GM18526 (cell line): Measurements from ENCODE around the gene METTL26.
A peak's percentile ranks its signal among the peaks of the same experiment; 100 is the strongest.

Source experiments
- POLR2A ChIP-seq: IDR thresholded peaks from 3 replicates; pipeline ENCODE4 v1.6.1; 2011; ENCODE audit not compliant: insufficient read length; ENCODE audit errors: extremely low read depth

METTL26 gene

DNA sequence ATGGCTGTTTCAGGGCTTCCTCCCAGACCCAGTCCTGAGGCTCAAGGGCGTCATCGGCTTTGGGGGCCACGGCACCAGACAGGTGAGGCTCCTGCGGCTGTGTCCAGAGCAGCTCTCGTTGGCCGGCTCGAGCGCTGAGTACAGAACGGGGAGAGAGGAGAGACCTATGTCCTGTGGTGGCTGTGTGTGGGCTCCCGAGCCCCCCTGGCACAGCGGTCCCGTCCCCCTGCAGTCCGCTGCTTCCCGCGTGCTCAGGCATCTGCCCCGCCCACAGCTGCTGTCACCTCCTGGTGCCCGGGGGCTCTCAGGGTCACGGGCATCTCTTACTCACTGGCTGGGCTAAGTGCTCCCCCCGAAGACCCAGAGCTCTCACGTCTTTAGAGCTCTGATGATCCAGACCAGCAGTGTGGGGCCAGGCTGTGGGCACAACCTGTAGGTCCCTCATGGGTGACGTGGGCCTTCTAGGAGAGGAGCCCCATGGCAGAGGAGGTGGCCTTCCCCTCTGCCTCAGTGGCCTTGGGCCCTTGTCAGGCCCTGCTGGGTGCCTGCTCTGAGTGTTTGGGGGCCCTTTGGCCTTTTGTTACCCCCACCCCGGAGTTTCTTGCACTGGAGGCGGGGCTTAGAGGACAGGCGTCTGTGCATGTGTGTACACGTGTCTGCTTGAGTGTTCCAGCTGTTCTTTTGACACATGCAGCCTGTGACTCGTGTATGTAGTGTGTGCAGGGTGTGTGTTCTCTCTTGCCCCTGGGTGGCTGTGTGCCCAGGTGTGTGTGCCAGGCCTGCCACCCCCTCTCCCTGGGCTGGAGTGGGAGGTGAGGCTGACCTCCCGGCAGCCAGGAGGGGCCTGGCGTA is 16.6 kb upstream of the METTL26 start:
- TF ChIP-seq POLR2A: no peak

DNA sequence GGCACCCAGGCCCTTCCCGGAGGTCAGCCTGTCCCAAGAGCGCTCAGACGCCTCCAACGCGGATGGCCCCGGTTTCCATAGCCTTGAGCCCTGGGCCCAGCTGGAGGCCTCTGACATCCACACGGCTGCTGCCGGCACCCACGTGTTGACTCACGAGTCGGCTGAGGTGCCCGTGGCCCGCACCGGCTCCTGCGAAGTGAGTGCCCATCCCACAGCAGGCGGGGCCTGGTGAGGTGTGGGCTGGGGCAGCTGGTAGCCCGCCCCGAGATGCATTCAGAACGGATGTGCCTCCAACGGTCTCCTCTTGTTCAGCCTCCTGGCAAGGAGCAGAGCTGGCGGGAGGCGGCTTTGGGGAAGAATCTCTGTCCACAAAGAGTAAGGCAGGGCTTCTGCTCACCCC is 15.7 kb upstream of the METTL26 start:
- no peak for TF ChIP-seq POLR2A

DNA sequence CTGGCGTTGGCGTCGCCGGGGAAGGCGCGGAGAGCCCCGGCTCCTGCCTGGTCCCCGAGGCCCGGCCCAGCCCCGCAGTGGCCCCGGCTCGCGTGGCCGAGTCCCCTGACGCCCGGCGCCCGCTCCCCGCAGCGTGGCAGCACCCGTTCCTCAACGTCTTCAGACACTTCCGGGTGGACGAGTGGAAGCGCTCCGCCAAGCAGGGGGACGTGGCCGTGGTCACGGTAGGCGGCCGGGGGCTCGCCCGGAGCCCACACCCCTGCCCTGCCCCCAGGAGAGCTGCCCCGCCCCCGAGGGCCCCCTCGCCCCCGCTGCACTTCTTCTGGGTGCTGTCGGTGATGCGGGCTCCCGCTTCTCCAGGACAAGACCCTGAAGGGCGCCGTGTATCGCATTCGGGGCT is 13.5 kb upstream of the METTL26 start:
- no peak for TF ChIP-seq POLR2A

DNA sequence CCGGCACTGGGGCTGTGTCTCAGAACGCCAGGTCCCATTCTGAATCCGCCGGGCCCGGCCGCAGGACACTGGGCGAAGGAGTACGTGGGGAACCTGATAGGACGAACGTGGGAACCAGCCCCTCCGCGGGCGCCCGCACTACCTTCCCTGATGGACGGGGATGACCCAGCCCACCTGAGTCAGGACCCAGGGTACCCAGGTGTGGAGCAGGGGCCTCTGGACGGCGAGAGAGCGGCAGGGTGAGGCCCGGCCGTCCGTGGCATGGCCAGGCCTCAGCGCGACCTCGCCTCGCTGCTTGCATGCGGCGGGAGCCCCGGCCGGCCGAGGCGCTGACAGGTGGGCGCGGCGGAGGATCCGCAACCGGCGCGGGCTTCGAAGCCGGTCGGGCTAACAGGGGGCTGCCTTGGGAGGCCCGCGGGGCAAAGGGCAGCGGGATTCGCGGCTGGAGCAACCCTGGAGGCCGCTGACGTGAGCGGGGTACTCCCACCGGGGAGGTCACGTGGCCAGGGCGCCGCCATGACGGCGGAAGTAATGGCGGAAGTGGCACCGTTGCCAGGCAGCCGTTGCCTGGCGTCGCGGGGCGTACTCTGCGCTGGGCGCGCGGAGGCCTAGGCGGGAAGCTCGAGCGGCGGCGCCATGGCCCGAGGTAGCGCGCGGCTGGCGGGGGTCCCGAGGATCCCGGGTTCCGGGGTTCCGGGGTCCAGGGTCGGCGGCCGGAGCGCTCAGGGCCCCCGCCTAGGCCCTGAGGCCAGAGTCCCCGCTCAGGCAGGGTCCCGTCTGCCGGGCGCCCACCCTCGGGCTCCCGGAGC is 12.9 kb upstream of the METTL26 start, which contains the start of gene WDR90:
Gene WDR90, plus strand, starts transcription at position 585 of the 809 bp plus-strand sequence. Its CDS starts 52 bp downstream, at position 637.
- peak; percentile 61 for TF ChIP-seq POLR2A

DNA sequence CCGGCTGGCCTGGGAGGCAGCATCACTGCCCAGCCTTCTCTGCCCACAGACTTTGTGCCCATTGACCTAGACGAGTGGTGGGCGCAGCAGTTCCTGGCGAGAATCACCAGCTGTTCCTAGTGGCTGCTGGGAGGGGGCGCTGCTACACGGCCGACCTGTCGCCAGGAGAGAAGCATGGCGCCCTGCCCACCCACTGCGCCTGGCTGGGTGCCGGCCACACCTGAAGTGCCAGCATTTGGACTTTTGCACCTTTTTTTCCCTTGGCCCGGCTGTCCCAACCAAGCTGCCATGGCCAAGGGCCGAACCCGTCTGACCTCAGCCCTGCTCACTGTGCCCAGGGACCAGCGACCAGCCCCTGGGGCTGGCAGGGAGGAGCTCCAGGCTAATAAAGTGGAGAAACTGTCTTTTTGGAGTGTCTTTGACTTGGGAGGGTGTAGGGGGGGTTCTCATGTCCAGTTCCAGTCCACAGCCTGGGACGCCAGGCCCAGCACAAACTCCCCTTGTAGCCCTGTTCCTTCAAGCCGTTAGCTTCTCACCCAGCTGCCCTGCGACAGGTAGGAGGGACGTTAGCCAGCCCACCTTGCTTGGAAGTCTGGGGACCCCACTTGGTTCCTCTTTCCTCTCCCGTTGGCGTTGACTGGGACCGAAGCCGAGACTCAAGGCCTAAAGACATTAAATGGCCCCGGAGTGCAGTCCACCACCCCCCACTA is 12.1 kb upstream of the METTL26 start:
- TF ChIP-seq POLR2A: no peak

DNA sequence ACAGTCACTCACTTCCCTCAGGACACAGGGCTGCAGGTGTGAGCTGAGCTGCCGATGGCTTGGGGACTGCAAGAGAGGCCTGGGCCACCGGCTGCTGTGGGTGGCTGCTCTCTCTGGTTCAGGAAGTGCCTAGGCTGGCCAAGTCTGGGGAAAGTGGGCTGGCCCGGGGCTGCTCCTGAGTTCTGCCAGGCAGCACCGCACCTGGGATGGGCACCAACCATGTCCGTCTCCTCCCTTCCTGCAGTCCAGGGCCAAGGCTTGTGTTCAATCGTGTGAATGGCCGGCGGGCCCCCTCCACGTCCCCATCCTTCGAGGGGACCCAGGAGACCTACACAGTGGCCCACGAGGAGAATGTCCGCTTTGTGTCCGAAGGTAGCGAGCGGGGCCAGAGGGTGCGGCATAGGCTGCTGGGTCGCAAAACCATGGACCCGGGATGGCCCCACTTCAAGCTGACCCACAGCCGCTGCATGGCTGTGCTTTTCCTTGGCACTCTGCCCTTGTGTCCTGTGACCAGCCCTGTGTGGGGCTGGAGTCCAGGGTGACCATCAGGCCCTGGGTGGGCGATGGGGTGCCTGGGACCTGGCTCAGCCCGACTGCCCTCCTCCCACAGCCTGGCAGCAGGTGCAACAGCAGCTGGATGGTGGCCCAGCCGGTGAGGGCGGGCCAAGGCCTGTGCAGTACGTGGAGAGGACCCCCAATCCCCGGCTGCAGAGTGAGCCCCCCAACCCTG is 11.2 kb upstream of the METTL26 start:
- no peak for TF ChIP-seq POLR2A

DNA sequence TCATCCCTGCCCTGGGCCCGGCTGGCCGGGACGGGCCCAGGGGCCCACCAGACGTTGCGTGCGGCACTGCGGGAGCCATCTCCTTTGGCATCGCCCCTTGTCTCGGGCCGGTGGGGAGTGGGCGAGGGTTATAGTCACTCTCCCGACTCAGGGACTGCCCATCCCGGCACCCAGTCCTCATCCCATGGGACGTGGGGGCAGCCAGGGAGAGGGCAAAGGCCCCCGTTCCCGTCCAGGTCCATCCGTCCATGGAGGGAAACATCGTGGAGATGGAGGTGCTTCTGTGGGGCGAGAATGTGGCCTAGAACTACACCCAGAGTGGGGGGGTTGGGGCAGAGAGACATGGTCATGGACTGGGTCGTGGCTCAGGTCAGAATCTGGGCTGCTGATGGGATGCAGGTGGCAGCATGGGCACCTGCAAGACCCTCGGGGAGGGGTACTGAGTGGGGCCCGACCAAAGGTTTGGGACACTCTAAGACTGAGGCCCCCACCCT is 10.6 kb upstream of the METTL26 start:
- TF ChIP-seq POLR2A: no peak

DNA sequence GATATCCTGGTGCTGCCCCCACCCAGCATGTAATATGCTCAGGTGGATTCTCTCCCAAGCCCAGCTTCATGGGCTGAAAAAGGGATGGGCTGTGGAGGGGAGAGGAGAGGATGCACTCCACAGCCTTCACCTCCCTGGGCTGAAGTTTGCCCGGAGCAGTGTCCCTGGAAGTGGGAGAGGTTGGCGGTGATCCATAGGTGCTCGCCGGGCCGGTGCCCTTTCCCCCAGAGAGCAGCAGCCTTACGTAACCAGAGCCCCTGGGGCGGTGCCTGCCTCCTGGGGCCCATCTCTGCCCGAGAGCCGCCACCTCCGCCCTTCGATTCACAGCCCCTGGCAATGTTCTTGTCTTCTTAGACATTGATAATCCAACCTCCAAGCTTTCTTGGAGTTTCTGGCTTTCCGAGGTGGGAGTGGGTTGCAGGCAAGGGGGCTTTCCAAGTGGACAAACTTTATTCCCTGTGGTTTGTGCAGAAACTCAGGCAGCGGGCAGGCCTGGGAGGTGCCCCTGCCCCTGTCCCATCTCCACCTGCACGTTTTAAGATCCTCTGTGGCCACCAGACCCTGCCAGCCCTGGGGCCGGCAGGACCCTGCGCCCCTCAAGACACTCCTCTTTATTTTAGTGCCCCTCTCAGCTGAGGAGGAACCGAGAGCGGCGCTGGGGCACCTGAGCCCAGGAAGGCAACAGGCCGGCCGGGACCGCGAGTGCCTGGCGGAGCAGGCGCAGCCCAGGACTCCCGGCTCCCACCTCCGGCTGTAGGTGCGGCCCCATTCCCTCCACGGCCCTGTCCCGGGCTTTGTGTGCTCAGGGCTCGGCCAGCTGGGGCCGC is 10.0 kb upstream of the METTL26 start:
- no peak for TF ChIP-seq POLR2A

DNA sequence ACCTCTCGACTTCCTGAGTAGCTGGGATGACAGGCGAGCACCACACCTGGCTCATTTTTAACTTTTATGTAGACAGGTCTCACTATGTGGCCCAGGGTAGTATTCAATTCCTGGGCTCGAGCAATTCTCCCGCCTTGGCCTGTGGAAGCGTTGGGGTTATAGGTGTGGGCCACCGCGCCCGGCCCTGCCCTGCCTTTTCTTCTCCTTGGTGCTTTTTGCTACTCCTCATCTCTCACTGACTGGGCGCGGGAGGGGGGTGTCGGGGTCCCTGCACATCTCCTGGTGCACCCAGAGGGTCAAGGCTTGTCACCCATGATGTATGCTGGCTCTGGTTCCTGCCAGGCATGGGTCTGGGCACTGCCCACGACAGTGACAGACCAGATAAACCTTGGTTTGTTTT is 8.5 kb upstream of the METTL26 start:
- no peak for TF ChIP-seq POLR2A

DNA sequence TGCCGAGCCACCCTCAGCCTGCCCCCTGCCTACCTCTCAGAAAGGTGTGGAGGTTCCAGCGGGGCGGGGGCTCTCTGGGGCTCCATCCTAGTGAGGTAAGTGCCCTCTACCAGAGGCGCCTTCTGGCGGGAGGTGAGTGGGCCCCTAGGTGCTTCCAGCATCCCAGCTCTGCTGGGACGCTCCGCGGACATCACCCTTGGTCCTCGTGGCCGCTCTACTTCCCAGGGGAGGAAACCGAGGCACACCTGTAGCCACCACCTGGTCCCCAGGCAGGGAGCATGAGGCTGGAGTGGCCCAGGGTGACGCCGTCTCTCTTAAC is 6.9 kb upstream of the METTL26 start:
- TF ChIP-seq POLR2A: no peak

DNA sequence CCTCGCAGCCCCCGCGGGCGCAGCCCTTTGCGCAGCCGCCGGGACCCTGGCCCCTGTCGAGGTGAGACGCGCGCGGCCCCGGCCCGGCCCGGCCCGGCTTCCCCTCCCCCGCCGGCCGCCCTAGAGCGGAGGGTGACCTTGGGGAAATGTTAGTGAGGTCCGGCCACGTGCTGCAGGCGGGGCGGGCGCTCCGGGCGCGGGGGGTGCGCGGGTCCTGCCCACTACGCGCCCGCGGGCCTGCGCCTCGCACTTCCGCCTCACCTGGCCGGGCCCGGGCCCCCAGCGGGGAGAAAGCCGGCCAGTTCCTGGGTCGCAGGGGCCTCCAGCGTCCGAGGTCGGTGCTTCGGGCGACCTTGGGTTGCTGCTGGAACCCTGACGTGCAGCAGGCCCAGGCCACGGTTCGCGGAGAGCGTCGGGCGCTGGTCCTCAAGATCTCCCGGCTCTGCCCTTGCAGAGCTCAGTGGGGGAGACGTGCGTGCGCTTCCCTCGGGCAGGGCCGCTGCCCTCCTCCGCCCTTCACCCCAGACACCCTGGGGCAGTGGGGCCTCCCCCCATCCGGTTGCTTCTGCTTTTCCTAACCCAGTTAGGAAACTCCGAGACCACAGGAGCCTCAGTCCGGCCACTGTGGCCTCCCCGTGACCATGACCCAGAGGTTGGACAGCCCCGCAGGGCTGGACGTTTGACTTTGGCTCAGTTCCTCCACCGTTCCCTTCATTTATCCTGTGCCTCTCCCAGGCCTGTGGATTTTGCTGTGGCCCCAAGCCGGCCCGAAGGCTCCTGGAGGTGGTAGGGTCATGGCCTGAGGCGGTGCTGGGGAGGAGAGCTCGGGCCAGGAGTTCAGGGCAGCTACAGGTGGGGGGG is 6.3 kb upstream of the METTL26 start:
- TF ChIP-seq POLR2A: peak; percentile 36

DNA sequence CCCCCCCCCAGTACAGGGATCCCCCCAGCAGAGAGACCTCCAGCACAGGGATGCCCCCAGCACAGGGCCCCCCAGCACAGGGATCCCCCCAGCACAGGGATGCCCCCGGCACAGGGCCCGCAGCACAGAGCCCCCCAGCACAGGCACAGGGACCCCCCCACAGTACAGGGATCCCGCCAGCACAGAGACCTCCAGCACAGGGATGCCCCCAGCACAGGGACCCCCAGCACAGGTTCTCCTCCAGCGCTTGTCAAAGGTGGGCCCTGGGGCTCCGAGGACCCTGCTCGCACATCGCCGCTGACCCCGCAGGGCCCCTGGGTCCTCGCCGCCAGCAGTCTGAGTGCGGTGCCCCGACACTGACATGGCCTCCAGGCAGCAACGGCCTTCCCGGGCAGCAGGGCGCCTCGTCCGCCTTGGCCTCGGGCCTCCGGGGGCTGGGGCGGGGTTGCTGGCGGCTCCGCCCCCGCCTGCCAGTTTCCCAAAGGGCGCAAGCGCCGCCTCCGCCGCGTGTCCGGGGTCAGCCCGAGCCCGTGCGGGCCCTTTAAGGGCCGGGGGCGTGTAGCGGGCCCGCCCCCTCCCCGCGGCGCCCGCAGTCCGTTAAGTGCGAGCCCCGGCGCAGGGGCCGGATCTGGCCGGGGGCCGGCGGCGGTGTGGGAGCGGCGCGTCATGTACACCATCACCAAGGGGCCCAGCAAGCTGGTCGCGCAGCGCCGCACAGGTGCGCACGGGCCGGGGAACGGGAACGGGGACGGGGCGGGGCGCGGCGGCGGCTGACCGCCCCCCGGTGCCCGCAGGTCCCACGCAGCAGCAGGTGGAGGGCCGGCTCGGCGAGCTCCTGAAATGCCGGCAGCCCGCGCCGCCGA is 5.5 kb upstream of the METTL26 start, which contains the start of gene MCRIP2:
Gene MCRIP2, plus strand, starts transcription at position 503 of the 863 bp plus-strand sequence. Its CDS starts 164 bp downstream, at position 667.
- peak; percentile 76 for TF ChIP-seq POLR2A
